Measurements from ENCODE around the gene RHOU.
"Not testable (repeated sequence)": the region's sequence is repeated elsewhere in the genome, so short reads cannot be mapped to it uniquely, and the experiment has no call there.

The RHOU gene

DNA sequence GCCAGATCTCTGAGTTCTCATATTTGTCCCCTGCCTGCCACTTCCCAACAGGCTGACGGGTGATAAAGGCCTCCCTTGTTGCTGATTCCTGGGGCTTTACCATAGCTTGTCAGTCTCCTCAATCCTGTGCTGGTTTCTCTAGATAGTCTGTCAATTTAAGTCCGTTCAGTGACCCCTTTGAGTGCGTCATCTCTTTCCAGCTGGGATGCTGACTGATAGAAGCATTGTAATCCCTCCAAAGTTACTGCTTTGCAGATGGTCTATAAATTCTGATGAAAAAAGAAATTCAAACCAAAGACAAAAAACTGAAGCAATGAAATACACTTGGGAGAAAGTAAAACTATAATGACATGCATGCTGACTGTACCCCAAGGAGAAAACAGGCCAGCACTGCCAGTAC is 28.3 kb downstream of the RHOU start:
- DNase-seq, result no peak

DNA sequence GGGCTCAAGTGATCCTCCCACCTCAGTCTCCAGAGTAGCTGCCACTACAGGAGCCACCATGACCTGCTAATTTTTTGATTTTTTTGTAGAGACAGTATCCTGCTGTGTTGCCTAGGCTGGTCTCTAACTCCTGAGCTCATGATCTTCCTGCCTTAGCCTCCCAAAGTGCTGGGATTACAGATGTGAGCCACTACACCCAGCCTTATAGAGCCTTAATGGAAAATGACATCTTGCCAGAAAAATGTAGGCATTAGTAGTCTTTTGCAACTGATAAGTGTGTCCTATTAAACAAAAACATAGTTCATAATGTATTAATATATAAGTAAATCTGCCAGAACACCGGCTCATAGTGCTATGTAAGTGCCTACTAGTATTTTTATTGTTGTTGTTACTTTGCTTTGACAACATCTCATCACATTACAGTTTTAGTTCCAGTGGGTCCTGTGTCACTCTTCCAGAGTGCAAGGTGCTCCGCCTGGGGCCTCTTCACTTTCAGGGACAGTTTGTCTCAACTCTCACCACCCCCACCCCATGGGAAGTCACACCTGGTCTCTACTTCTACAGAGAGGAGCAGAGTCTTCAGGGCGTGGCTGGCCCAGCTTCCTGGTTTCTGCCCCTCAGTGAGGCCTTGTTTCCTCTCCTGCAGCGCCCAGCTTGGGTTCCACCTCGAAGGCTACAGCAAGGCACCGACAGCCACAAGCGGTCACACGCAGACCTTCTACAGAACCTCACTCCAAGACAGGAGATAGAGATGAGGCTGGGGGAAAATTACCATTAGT is 30.1 kb downstream of the RHOU start:
- no peak for DNase-seq

GRCh38 chr1:228766788-228767187 is 31.5 kb downstream of the RHOU start:
- no peak for DNase-seq

DNA sequence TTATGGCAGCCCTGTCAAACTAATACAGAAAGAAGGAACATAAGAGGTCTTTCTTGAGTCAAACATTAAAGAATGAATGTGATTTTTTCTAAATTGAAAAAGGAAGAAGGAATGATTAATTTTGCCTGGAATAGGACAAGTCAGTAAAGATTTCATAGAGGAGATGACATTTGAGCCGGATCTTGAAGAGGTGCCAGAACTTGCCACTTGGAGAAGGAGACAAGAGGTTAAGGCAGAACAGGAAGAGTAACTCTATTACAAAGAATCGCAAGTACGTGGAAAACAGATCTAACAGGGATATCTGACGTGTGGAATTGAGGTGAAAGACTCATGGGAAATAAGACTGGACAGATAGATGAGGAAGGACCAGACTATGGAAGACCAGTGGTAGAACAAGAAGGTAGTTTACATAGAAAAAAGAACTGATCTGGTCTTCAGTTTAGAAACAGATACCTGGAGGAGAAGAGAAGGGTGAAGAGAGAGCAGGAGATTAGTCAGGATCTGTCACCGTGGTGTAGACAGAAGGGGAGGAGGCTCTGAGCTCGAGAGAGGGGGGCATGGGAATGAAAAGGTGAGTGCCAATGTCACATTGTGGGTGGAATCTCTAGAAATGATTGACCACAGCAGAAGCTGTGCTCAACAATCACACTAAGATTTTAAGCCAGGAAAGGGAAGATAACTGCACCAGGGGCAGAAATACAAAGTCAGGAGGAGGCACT is 32.5 kb downstream of the RHOU start:
- no peak for DNase-seq

DNA sequence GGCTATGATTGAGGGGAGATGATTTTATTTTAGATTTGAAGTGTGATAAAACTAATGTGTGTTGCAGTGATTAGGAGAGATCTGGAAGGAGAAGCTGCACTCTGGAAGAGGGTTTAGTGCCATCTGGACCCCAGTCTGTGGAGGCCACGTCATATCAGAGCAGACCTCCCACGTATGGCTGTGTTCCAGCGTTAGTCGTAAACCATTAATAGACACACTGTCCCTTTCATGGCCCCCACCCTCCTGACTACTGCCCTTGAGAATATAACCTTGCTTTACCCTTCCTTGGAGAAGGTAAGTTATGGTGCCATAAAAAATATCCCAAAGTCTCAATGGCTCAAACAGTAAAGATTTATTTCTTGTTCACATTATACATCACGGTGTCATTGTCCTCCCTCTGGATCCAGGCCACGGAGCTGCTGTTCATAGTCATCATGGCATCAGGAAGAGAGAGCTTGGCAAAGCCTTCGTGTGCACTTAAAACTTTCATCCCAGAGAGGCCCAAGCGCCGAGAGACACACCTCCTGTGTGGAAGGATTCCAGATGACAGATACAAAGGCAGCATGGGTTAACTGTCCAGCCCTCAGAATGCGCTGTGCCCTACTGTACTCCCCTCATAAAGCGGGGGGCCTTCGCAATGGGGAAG is 33.2 kb downstream of the RHOU start:
- no peak for DNase-seq

GRCh38 chr1:228770779-228771223 is 35.5 kb downstream of the RHOU start:
- DNase-seq, result no peak

- DNase-seq, result no peak
Measured at GRCh38 chr1:228772516-228773212, 37.4 kb downstream of the RHOU start.

DNA sequence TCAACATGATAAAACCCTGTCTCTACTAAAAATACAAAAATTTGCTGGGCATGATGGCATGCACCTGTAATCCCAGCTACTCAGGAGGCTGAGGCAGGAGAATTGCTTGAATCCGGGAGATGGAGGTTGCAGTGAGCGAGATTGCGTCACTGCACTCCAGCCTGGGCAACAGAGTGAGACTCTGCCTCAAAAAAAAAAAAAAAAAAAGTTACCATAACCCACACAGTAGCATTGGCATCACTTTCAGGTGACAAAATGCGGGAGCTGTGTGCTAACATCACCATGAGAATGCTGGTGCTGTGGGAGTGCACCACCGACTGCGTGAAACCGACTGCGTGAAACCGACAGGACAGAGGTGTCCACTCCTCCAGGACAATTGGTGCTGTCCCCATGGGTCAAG is 40.7 kb downstream of the RHOU start:
- not testable (repeated sequence) for DNase-seq

DNA sequence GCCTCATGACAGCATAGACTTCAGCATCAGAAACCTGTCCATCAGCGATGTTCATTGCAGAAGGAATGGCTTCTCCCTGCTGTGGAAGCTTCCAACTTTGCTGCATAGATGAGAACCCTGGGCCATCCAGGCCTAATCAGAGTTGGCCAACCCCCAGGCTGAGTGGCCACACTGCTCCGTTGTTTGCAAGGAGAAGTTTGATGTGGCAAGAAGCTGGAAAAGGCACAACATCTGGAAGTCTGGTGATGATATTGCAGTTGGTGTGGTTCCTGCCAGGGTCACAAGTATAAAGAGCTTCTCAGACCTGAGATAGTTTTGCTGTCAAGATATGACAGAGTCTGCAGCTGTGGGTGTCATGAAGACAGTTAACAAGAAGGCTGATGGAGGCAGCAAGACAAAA is 41.2 kb downstream of the RHOU start:
- DNase-seq, result no peak

DNA sequence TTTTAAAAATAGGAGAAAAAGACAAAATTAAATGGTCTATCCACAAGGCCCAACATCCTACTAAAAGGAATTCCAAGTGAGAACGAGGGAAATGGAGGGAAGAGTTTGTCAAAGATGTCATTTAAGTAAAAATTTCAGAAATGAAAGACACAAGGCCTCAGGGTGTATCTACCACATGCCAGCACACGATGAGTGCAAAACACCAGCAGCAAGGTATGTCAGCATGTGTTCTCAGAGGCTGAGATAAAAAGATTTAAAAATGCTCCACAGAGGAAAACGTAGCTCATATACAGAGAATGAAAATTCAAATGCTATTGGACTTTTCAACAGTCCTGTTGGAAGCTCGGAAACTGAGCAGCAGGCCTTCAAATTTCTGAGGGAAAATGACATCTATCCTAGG is 42.0 kb downstream of the RHOU start:
- no peak for DNase-seq

DNA sequence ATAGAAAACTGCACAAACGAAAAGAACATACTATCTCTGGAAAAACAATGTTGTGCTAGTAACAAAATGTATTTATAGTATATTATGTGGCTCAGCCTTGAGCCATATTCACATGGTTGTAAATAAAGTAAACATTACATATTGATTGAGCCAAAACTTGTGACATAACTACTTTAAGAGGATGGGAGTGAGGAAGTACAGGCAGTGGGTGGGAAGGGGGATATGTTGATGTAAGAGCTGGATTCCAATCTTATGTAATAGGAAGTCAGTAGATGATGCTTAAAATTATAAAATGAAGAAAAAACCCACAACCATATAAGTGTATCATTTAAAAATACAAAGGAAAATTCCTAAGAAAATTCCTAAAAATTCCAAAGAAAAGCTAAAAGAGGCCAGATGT is 42.7 kb downstream of the RHOU start:
- DNase-seq, result no peak

DNA sequence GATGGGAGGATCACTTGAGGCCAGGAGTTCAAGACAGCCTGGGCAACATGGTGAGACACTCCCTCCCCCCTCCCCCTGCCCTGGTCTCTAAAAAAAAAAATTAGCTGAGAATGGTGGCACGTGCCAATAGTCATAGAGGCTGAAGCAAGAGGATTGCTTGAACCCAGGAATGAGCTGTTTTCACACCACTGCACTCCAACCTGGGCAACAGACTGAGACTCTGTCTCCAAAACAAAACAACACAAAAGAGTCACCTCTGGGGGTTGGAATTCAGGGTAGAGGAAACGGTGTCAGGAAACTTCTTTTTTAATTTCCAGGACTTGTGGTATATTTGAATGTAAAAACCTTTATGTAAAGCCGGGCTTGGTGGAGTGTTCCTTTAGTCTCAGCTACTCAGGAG is 43.2 kb downstream of the RHOU start:
- DNase-seq, result no peak

- DNase-seq, result no peak
Measured at GRCh38 chr1:228778961-228779360, 43.7 kb downstream of the RHOU start.

DNA sequence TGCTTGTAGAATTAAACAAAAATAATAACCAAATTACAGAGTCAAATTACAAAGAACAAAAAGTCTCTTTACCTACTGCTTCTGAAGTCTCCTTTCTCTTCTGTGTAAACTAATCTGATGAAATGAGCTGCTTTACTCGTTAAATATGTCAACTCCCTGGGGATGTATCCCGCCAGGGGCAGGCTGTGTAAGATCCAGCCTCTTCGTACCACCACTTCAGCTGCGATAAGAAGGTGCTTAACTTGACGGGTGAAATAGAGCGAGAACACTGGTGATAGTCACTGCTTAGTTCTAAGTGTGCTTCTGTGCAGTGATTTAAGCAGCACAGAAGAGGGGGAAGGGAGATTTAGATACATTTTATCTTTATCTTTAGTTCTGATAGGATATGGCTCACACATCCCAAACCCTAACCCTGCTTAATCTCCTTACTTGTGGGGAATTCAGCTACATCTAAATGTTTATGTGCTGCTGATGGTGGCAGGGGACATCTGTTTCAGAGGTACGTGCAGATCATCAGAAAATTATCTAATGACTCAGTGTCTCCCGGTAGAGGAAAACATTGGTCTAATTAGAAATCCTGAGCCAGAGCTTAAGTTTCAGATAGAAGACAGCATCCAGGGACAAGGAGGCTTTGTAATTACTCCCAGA is 46.0 kb downstream of the RHOU start:
- DNase-seq, result no peak

DNA sequence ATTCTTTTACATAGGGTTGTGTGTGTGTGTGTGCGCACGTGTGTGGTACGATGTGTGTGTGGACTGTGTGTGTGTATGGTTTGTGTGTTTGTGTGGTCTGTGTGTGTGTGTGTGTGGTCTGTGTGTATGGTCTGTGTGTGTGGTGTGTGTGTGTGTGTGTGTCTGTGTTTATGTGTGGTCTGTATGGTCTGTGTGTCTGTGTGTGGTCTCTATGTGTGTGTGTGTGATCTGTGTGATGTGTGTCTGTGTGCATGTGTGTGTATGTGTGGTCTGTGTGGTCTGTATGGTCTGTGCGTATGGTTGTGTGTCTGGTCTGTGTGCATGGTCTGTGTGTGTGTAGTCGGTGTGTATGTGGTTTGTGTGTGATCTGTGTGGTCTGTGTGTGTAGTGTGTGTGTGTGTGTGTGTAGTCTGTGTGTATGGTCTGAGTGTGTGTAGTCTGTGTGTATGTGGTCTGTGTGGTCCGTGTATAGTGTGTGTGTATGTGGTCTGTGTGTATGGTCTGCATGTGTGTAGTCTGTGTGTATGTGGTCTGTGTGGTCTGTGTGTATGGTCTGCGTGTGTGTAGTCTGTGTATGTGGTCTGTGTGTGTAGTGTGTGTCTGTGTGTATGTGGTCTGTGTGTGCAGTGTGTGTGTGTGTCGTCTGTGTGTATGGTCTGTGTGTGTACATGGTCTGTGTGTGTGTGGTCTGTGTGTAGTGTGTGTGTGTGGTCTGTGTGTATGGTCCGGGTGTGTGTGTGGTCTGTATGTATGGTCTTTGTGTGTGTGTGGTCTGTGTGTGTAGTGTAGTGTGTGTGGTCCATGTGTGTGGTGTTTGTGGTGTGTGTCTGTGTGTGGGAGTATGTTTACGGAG is 46.8 kb downstream of the RHOU start:
- no peak for DNase-seq

GRCh38 chr1:228782662-228783417 is 47.6 kb downstream of the RHOU start:
- no peak for DNase-seq

GRCh38 chr1:228783418-228784040 is 48.2 kb downstream of the RHOU start:
- DNase-seq, result no peak

DNA sequence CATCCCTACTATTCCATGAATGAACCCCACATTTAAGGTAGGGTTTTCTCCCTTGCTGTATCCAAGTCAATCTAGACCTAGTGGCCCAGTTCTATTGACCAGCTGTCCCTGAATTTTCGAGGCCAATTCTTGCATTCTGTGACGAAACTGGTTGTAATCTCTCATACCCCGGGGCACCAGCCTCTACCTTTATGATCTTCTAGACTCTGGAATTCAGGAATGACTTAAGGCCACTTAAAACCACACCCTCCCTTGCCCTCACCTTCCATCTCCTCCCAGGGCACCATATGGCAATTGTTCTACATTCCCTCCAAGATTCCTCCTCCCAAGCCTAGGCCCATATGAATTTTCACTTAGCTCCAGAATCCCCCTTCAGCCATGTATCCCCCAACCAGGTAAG is 48.9 kb downstream of the RHOU start:
- no peak for DNase-seq

DNA sequence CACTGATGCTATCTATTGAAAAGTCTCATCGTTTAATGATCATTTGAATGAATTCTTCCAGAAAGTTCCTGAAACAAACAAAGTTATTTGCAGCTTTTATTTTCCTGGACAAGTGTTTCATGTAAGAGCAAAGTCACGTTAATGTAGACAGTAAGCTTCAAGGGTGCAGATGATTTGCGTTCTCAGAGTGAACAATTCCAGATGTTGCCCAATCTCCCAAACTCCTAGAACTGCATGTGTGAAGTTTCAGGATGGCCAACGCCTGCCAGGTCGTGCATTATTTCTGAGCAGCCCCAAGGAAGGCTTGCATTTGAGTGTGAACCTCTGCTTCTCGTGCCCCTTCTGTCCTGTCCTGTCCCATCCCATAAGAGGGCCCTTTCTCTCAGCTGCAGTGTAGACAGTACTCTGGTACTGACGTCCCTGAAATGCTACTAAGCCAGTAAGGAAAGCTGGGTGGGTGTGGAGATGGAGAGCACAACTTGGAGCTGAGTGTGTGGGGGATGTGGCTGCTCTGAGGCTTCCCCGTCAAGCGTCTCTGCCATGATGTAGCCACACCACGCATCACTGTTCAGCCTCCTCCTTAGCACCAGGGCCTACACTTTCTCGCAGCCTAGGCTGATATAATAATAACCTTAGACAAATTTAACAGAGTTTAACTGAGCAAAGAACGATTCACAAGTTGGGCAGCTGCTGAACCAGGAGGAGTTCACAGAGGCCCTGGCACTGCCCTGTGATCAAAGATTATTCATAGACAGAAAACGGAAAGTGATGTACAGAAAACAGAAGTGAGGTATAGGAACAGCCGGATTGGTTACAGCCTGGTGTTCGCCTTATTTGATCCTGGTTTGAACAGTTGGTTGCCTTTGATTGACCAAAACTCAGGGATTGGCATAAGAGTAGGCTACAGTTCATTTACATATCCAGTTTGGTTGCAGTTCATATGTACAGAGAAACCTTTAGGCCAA is 50.4 kb downstream of the RHOU start:
- DNase-seq, result no peak

Data from stimulated activated naive CD4-positive, alpha-beta T cell treated with Interleukin-2 at 50 U/mL for 16 hours (primary cell).